GM12878 (cell line): ENCODE results near the gene PTCHD4. TPM values are rescaled to one million over a fixed set of nuclear protein-coding genes. Genes with fewer than 3 reads are reported as not detected.
A peak's percentile ranks its signal among the peaks of the same experiment; 100 is the strongest.

Source experiments
- ATAC-seq: fragments of 200-7000 bp; cut with Tn5 transposase; 3 replicates; pipeline ENCODE4 v1.9.1; 2020; ENCODE audit warnings: mild to moderate bottlenecking, moderate library complexity
- BruUV-seq: library from RNA; stranded (reverse); fragments of 400-500 nt; replicated peaks from 2 replicates; lab custom pipeline; 2021; lab: Mats Ljungman, UMichigan
- CTCF ChIA-PET: fragments of 300-600 bp; sonication (Branson Sonifier 250); formaldehyde crosslinking; extraction: SDS; loops from one replicate; lab custom pipeline; 2021; ENCODE audit warnings: inconsistent platforms; lab: Yijun Ruan, JAX
- POLR2A ChIA-PET: fragments of 350-600 bp; formaldehyde crosslinking; extraction: SDS; loops from one replicate; lab custom pipeline; 2021; ENCODE audit warnings: inconsistent platforms; lab: Charles Lee
- RAD21 ChIA-PET: fragments of 300-600 bp; sonication (Branson Sonifier 250); formaldehyde crosslinking; loops from one replicate; lab custom pipeline; 2023; ENCODE audit warnings: antibody characterized with exemption; ENCODE audit not compliant: unreplicated experiment; lab: Charles Lee
- SMC1A ChIA-PET: fragments of 300-600 bp; sonication (Branson Sonifier 250); formaldehyde crosslinking; loops from one replicate; lab custom pipeline; 2023; ENCODE audit not compliant: unreplicated experiment, uncharacterized antibody; lab: Charles Lee
- DNase-seq: peaks from one replicate; pipeline ENCODE4 v3.0.0-alpha.2; 2011; ENCODE audit warnings: low read depth, low spot score
- FAIRE-seq: peaks from 3 replicates; lab custom pipeline; 2011; peaks lifted over from hg19 to GRCh38; lab: Jason Lieb, UNC
- H2AFZ ChIP-seq: 2 replicates; pipeline ENCODE4 v1.6.0; 2011; ENCODE audit warnings: low read depth, low read length, control low read depth; ENCODE audit not compliant: control insufficient read depth
- H3K27ac ChIP-seq: 2 replicates; pipeline ENCODE4 v1.5.1; 2011; ENCODE audit warnings: control low read depth; ENCODE audit not compliant: control insufficient read depth, insufficient read depth
- H3K27me3 ChIP-seq, 2 experiments: replicated peaks in 1 of 2; 2 replicates each; pipeline versions ENCODE4 v1.6.0 to v1.6.1; 2011; ENCODE audit warnings: low read length in 1 of 2; ENCODE audit not compliant: control insufficient read depth in 2 of 2, insufficient read depth in 2 of 2
- H3K36me3 ChIP-seq, 2 experiments: 2 replicates each; pipeline ENCODE4 v1.5.1; 2011; ENCODE audit warnings: low read length in 1 of 2; ENCODE audit not compliant: control insufficient read depth in 2 of 2, insufficient read depth in 2 of 2
- H3K4me1 ChIP-seq: 2 replicates; pipeline ENCODE4 v1.6.1; 2011; ENCODE audit warnings: mild to moderate bottlenecking, low read length, moderate library complexity, mixed read lengths; ENCODE audit not compliant: control insufficient read depth, insufficient read depth
- H3K4me2 ChIP-seq: 2 replicates; pipeline ENCODE4 v1.6.0; 2011; ENCODE audit warnings: control low read depth; ENCODE audit not compliant: control insufficient read depth, insufficient read depth
- H3K4me3 ChIP-seq: fragments of 200-600 bp; sonication (generic); 2 replicates; pipeline ENCODE4 v1.5.1; 2016
- H3K79me2 ChIP-seq: 2 replicates; pipeline ENCODE4 v1.6.0; 2011; ENCODE audit warnings: low read length; ENCODE audit not compliant: control insufficient read depth, insufficient read depth
- H3K9ac ChIP-seq: 2 replicates; pipeline ENCODE4 v1.8.0; 2011; ENCODE audit warnings: low read length, control low read depth, mixed read lengths; ENCODE audit not compliant: control insufficient read depth, insufficient read depth
- H3K9me3 ChIP-seq: replicated peaks from 3 replicates; pipeline ENCODE4 v1.5.1; 2011; ENCODE audit warnings: mild to moderate bottlenecking, low read length; ENCODE audit not compliant: control insufficient read depth, insufficient read depth
- H4K20me1 ChIP-seq: 2 replicates; pipeline ENCODE4 v1.6.0; 2011; ENCODE audit not compliant: control insufficient read depth, insufficient read depth
- ATF7 ChIP-seq: fragments of 450-650 bp; IDR thresholded peaks from 2 replicates; pipeline ENCODE4 v1.6.1; 2016; ENCODE audit warnings: low read depth, mild to moderate bottlenecking
- BCL3 ChIP-seq: IDR thresholded peaks from 2 replicates; pipeline ENCODE4 v1.6.1; 2011; ENCODE audit warnings: borderline replicate concordance, low read depth, mild to moderate bottlenecking, moderate library complexity, low read length; ENCODE audit not compliant: insufficient read depth, poor library complexity, severe bottlenecking
- E4F1 ChIP-seq: fragments of 450-650 bp; IDR thresholded peaks from 2 replicates; pipeline ENCODE4 v1.6.1; 2018; ENCODE audit warnings: borderline replicate concordance, mild to moderate bottlenecking; ENCODE audit not compliant: partially characterized antibody
- ESRRA ChIP-seq: IDR thresholded peaks from 2 replicates; pipeline ENCODE4 v1.6.1; 2012; ENCODE audit warnings: mild to moderate bottlenecking, low read length, improper control_type of control experiment
- IKZF2 ChIP-seq, 2 experiments: fragments of 450-650 bp; IDR thresholded peaks; 2 replicates each; pipeline ENCODE4 v1.6.1; 2017; ENCODE audit warnings: mild to moderate bottlenecking in 2 of 2, moderate library complexity in 2 of 2
- JUNB ChIP-seq: IDR thresholded peaks from 2 replicates; pipeline ENCODE4 v1.6.1; 2016; ENCODE audit warnings: antibody characterized with exemption, mild to moderate bottlenecking
- MEF2B ChIP-seq: fragments of 450-650 bp; IDR thresholded peaks from 2 replicates; pipeline ENCODE4 v1.6.1; 2018; ENCODE audit warnings: mild to moderate bottlenecking, moderate library complexity; ENCODE audit not compliant: partially characterized antibody, poor library complexity, severe bottlenecking
- MYC ChIP-seq: IDR thresholded peaks from 2 replicates; pipeline ENCODE4 v1.6.1; 2011; ENCODE audit warnings: mild to moderate bottlenecking, low read length, moderate library complexity, inconsistent platforms; ENCODE audit not compliant: insufficient read depth, insufficient replicate concordance, insufficient read length, severe bottlenecking
- NFYA ChIP-seq: IDR thresholded peaks from 2 replicates; pipeline ENCODE4 v1.6.1; 2011; ENCODE audit warnings: low read depth, mild to moderate bottlenecking, low read length, improper control_type of control experiment, borderline replicate concordance
- NRF1 ChIP-seq: conservative IDR thresholded peaks from 2 replicates; pipeline ENCODE4 v1.6.1; 2011; ENCODE audit warnings: mild to moderate bottlenecking, low read depth, low read length, improper control_type of control experiment
- RUNX3 ChIP-seq: IDR thresholded peaks from 2 replicates; pipeline ENCODE4 v1.6.1; 2012; ENCODE audit warnings: low read length, inconsistent platforms
- SIX5 ChIP-seq: IDR thresholded peaks from 2 replicates; pipeline ENCODE4 v1.6.1; 2011; ENCODE audit warnings: mild to moderate bottlenecking, low read depth, low read length, moderate library complexity; ENCODE audit not compliant: severe bottlenecking
- SMC3 ChIP-seq: IDR thresholded peaks from 2 replicates; pipeline ENCODE4 v1.6.1; 2011; ENCODE audit warnings: low read length, improper control_type of control experiment, borderline replicate concordance
- SRF ChIP-seq, 2 experiments: IDR thresholded peaks; 2 replicates each; pipeline ENCODE4 v1.6.1; 2011; ENCODE audit warnings: low read depth in 2 of 2, low read length in 2 of 2, mild to moderate bottlenecking in 1 of 2, moderate library complexity in 1 of 2
- ZBTB40 ChIP-seq: fragments of 450-650 bp; IDR thresholded peaks from 2 replicates; pipeline ENCODE4 v1.6.1; 2016; ENCODE audit warnings: mild to moderate bottlenecking, moderate library complexity, borderline replicate concordance
- WGBS: methylation state at CpG from one replicate; pipeline ENCODE4 v1.1.6; 2016; ENCODE audit warnings: low lambda C conversion rate; ENCODE audit not compliant: insufficient replicate concordance, insufficient coverage; ENCODE audit errors: missing lambda C conversion rate; 5-methylcytosine and 5-hydroxymethylcytosine counted together
- in situ Hi-C: fragments of 300-500 bp; cut with MboI; formaldehyde crosslinking; loops from 9 replicates; pipeline ENCODE4 v1.14.3; 2018; ENCODE audit warnings: mixed read lengths
- intact Hi-C: fragments of 100-400 bp; cut with micrococcal nuclease; formaldehyde crosslinking; loops from one replicate; pipeline ENCODE4 v1.14.2; 2022; ENCODE audit not compliant: unreplicated experiment
- polyA plus RNA-seq, 11 experiments: library from polyadenylated mRNA; depleted of rRNA in 4 of 11; unstranded in 6 of 11; stranded (reverse) in 5 of 11; fragments of >200 nt; fragmentation: Nextera tagmentation in 4 of 11; fragmentation: Illumina TruSeq in 1 of 11; extraction: Ambion mirVana in 4 of 11; extraction: Trizol in 1 of 11; gene quantifications; 1 replicate in 1 of 11; 2 replicates in 10 of 11; pipeline versions ENCODE4 v1.2.1 to v1.2.3, GENCODE V29; 2011 to 2016; ENCODE audit warnings: inconsistent platforms in 2 of 11, missing spikeins in 2 of 11, low read depth in 1 of 11
- total RNA-seq, 4 experiments: library from RNA; depleted of rRNA in 3 of 4; stranded (reverse); fragments of >200 nt in 3 of 4; fragmentation: Illumina TruSeq in 1 of 4; extraction: Trizol in 1 of 4; gene quantifications; 2 replicates each; pipeline versions ENCODE4 v1.2.1 to v1.2.3, GENCODE V29; 2013 to 2021
- TF ChIP-seq, protein P1 (sequence below): IDR thresholded peaks from 2 replicates; pipeline ENCODE4 v1.6.1; 2011; ENCODE audit warnings: low read depth, low read length, improper control_type of control experiment, borderline replicate concordance

The PTCHD4 gene
- total and polyA plus RNA-seq, 10 of the 15 experiments (the other 5 are each of a cell fraction or from before 2014, with no cell fraction given) = 0.02 to 0.17 (median 0.07) TPM; not detected in 3

GRCh38 chr6:48101290-48101689 lies 9.7 kb downstream of the PTCHD4 start:
- in situ Hi-C loops (no loop called here), intact Hi-C loops (no loop called here)
- ChIA-PET CTCF (no interaction called here), POLR2A (no interaction called here), RAD21 (no interaction called here), SMC1A (no interaction called here)
- ATAC-seq = peak; percentile 91
- H3K4me1 ChIP-seq = no peaks in the 10 kb centered on the region
- H3K79me2 ChIP-seq = no peaks in the 10 kb centered on the region
- no peak overlapping the region for H3K27ac ChIP-seq
- no peak overlapping the region for H3K4me2 ChIP-seq
- 0% methylated on average over 1 of the region's 1 CpG for WGBS
- H3K27me3 ChIP-seq = no peaks in the 10 kb centered on the region
- no peak for FAIRE-seq
- H4K20me1 ChIP-seq = no peaks in the 10 kb centered on the region
- H3K9me3 ChIP-seq = no peaks in the 10 kb centered on the region
- BruUV-seq = no TSS peak
- DNase-seq = no peak
- no peaks in the 10 kb centered on the region for H3K36me3 ChIP-seq
- H2AFZ ChIP-seq = no peak overlapping the region
- H3K9ac ChIP-seq = no peak overlapping the region
- no peak overlapping the region for H3K4me3 ChIP-seq
- TF ChIP-seq ATF7 = no peak
- TF ChIP-seq ESRRA = no peak
- peak; percentile 17 for TF ChIP-seq MEF2B
- TF ChIP-seq MYC = no peak
- peak in 1 of 2 experiments; percentile 20; a peak in 2 of 4 replicates for TF ChIP-seq IKZF2 (IDR thresholded peaks at IDR 0.05)
- TF ChIP-seq JUNB = peak; percentile 87
- TF ChIP-seq SMC3 = no peak
- TF ChIP-seq NRF1 = no peak
- no peak for TF ChIP-seq SIX5
- TF ChIP-seq NFYA = no peak
- TF ChIP-seq BCL3 = peak; percentile 22
- peak; percentile 32; the same call in 1 of the 2 replicates for TF ChIP-seq RUNX3
- peak in 1 of 2 experiments; percentile 85; a peak in 1 of 4 replicates for TF ChIP-seq SRF (IDR thresholded peaks at IDR 0.05; ENCODE audit: low read depth in 2 of 2, low read length in 2 of 2)
- TF ChIP-seq, protein P1, sequence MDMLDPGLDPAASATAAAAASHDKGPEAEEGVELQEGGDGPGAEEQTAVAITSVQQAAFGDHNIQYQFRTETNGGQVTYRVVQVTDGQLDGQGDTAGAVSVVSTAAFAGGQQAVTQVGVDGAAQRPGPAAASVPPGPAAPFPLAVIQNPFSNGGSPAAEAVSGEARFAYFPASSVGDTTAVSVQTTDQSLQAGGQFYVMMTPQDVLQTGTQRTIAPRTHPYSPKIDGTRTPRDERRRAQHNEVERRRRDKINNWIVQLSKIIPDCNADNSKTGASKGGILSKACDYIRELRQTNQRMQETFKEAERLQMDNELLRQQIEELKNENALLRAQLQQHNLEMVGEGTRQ = no peak
- TF ChIP-seq E4F1 = no peak
- no peak for TF ChIP-seq ZBTB40
